ENCODE results near the gene LTBP4.

The LTBP4 gene

GRCh38 chr19:40666803-40667438 lies 65.8 kb downstream of the LTBP4 start:
- ChIA-PET POLR2A (no interaction called here), CTCF (interaction anchor here (1.2 to 1.6 kb wide), 2 partner anchors 140 to 478 kb away, joined by 3 to 5 read pairs; no protein-coding TSS in a partner anchor)
- Histone ChIP-seq H3K4me3 (ENCODE audit: low read depth, low read length) (no peak overlapping the region), H3K4me1 (ENCODE audit: control insufficient read depth, insufficient read depth, low read length) (peaks cover 13% of the 10 kb centered on the region), H3K9me3 (ENCODE audit: control insufficient read depth, insufficient read depth, low read depth, low read length) (no peaks in the 10 kb centered on the region), H3K27ac (ENCODE audit: extremely low read depth, low read depth, low read length) (no peak overlapping the region), H3K36me3 (ENCODE audit: control insufficient read depth in 2 of 2, insufficient read depth in 1 of 2, low read length in 2 of 2) (peaks cover 13 to 45% of the 10 kb centered on the region in 2 experiments)
- TF ChIP-seq ZNF16 (tag by site-specific recombination; IDR thresholded peaks at IDR 0.05; ENCODE audit: low read depth) (no peak), ZBTB11 (tag by site-specific recombination; conservative IDR thresholded peaks at IDR 0.05; ENCODE audit: low read depth) (peak; percentile 98), YY2 (tag by site-specific recombination; IDR thresholded peaks at IDR 0.05) (peak; percentile 46; the same call in 1 of the 2 replicates), GLIS1 (tag by site-specific recombination; IDR thresholded peaks at IDR 0.05) (no peak), ZNF670 (tag by site-specific recombination; IDR thresholded peaks at IDR 0.05; ENCODE audit: low read depth) (no peak), ZNF362 (tag by site-specific recombination; IDR thresholded peaks at IDR 0.05) (no peak), PATZ1 (tag by site-specific recombination; IDR thresholded peaks at IDR 0.05) (peak; percentile 54), KLF7 (tag by site-specific recombination; IDR thresholded peaks at IDR 0.05; ENCODE audit: borderline replicate concordance) (no peak), PRDM1 (tag by site-specific recombination; IDR thresholded peaks at IDR 0.05) (no peak), ZBTB48 (tag by site-specific recombination; IDR thresholded peaks at IDR 0.05) (peak; percentile 12; the same call in 1 of the 2 replicates), ZNF19 (tag by site-specific recombination; IDR thresholded peaks at IDR 0.05; ENCODE audit: low read depth) (no peak), ZIC2 (tag by site-specific recombination; IDR thresholded peaks at IDR 0.05) (no peak), HIC1 (tag by site-specific recombination; IDR thresholded peaks at IDR 0.05) (peak; percentile 84), ZNF777 (tag by site-specific recombination; IDR thresholded peaks at IDR 0.05; ENCODE audit: borderline replicate concordance) (0 out of 2 replicates have a peak, but pooled peaks have one; percentile 29), ZBTB7A (tag by site-specific recombination; IDR thresholded peaks at IDR 0.05; ENCODE audit: low read depth) (no peak), ZNF37A (tag by site-specific recombination; IDR thresholded peaks at IDR 0.05) (no peak), ZNF112 (tag by site-specific recombination; IDR thresholded peaks at IDR 0.05) (no peak), ZNF561 (tag by site-specific recombination; IDR thresholded peaks at IDR 0.05; ENCODE audit: borderline replicate concordance) (no peak), WT1 (tag by site-specific recombination; IDR thresholded peaks at IDR 0.05) (no peak), KLF9 (tag by site-specific recombination; IDR thresholded peaks at IDR 0.05; ENCODE audit: low read depth) (no peak), HOXD13 (CRISPR knock-in tag; IDR thresholded peaks at IDR 0.05; ENCODE audit: borderline replicate concordance) (no peak), ZNF138 (tag by site-specific recombination; IDR thresholded peaks at IDR 0.05; ENCODE audit: borderline replicate concordance) (no peak)
- TF ChIP-seq, protein P1, sequence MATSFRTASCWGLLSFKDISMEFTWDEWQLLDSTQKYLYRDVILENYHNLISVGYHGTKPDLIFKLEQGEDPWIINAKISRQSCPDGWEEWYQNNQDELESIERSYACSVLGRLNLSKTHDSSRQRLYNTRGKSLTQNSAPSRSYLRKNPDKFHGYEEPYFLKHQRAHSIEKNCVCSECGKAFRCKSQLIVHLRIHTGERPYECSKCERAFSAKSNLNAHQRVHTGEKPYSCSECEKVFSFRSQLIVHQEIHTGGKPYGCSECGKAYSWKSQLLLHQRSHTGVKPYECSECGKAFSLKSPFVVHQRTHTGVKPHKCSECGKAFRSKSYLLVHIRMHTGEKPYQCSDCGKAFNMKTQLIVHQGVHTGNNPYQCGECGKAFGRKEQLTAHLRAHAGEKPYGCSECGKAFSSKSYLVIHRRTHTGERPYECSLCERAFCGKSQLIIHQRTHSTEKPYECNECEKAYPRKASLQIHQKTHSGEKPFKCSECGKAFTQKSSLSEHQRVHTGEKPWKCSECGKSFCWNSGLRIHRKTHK (tag by site-specific recombination; IDR thresholded peaks at IDR 0.05): no peak
- TF ChIP-seq, protein P2, sequence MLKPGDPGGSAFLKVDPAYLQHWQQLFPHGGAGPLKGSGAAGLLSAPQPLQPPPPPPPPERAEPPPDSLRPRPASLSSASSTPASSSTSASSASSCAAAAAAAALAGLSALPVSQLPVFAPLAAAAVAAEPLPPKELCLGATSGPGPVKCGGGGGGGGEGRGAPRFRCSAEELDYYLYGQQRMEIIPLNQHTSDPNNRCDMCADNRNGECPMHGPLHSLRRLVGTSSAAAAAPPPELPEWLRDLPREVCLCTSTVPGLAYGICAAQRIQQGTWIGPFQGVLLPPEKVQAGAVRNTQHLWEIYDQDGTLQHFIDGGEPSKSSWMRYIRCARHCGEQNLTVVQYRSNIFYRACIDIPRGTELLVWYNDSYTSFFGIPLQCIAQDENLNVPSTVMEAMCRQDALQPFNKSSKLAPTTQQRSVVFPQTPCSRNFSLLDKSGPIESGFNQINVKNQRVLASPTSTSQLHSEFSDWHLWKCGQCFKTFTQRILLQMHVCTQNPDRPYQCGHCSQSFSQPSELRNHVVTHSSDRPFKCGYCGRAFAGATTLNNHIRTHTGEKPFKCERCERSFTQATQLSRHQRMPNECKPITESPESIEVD (tag by site-specific recombination; IDR thresholded peaks at IDR 0.05): no peak
